Psoas muscle (tissue), 8 donors: ENCODE measurements around the gene TMED9. TPM values are rescaled to one million over a fixed set of nuclear protein-coding genes. Genes with fewer than 3 reads are reported as not detected.

Source experiments
- ATAC-seq, 4 donors: fragments of 200-7000 bp; cut with Tn5 transposase; one replicate each; pipeline ENCODE4 v1.9.1; 2020; ENCODE audit warnings: moderate library complexity in 3 of 4, mild to moderate bottlenecking in 2 of 4
- DNase-seq, 2 donors: peaks; one replicate each; pipeline ENCODE4 v3.0.0-alpha.2; 2020
- H3K27ac ChIP-seq: fragments of 200-600 bp; one replicate; pipeline ENCODE4 v1.8.0; 2022
- H3K27me3 ChIP-seq, 3 donors: fragments of 200-600 bp in 1 of 3; one replicate each; pipeline versions ENCODE4 v1.6.1 to v1.8.0; 2013 to 2022; ENCODE audit warnings: low read length in 2 of 3, mild to moderate bottlenecking in 2 of 3, moderate library complexity in 1 of 3; ENCODE audit not compliant: insufficient read depth in 3 of 3
- H3K36me3 ChIP-seq, 2 donors: fragments of 200-600 bp in 1 of 2; one replicate each; pipeline versions ENCODE4 v1.6.1 to v1.8.0; 2013 to 2022; ENCODE audit warnings: low read depth in 1 of 2, mild to moderate bottlenecking in 1 of 2, moderate library complexity in 1 of 2; ENCODE audit not compliant: insufficient read depth in 1 of 2
- H3K4me1 ChIP-seq: fragments of 200-600 bp; one replicate; pipeline ENCODE4 v1.8.0; 2022
- H3K4me3 ChIP-seq: fragments of 200-600 bp; one replicate; pipeline ENCODE4 v1.8.0; 2022; ENCODE audit warnings: mild to moderate bottlenecking
- H3K9me3 ChIP-seq: fragments of 200-600 bp; one replicate; pipeline ENCODE4 v1.8.0; 2022
- WGBS, 3 donors: extraction: QIAGEN DNeasy Blood & Tissue Kit; methylation state at CpG; one replicate each; pipeline versions ENCODE4 v1.1.6 to v1.1.7; 2013; 5-methylcytosine and 5-hydroxymethylcytosine counted together
- intact Hi-C, 2 donors: fragments of 100-400 bp; cut with DNase I; formaldehyde crosslinking; loops; one replicate each; pipeline versions ENCODE4 v1.11.0 to v1.14.2; 2022
- polyA plus RNA-seq, 3 donors: library from polyadenylated mRNA; stranded (reverse); fragments of 200-250 nt; gene quantifications; one replicate each; pipeline ENCODE4 v1.2.3, GENCODE V29; 2013
- total RNA-seq, 4 donors: library from RNA; stranded (reverse); fragmentation: NEBNext Ultra II Directional in 2 of 4; extraction: Animal tissue kit (Norgen Biotek cat#: 25700) in 2 of 4; gene quantifications; one replicate each; pipeline versions ENCODE4 v1.2.1 to v1.2.4, GENCODE V29; 2021 to 2023
- TF ChIP-seq, protein P1 (sequence below): fragments of 200-600 bp; IDR thresholded peaks from one replicate; pipeline ENCODE4 v1.8.0; 2022; ENCODE audit warnings: antibody characterized with exemption
- donor health status: healthy with polysubstance abuse.
- donor health status: DM: no; HTN: no; CAD: no; lungs with moderate emphysema.
- donor health status: Bipolar disorder and iron deficiency.
- donor health status: healthy.
- donor health status: DM: yes; HTN: yes; CAD: no.
- donor health status: DM: no; HTN: no; CAD: no.
- donor health status: DM: no; HTN: no; CAD: no.
- donor health status: DM: yes; HTN: yes; CAD: no.

TMED9 gene
- total and polyA plus RNA-seq, 7 donors = 47.5 to 185 (median 71.9) TPM

- ATAC-seq = no peak
- DNase-seq = no peak
- peaks cover 11% of the 10 kb centered on the region for H3K4me1 ChIP-seq
- peak overlapping the region; percentile 93 for H3K4me3 ChIP-seq
- no peaks in the 10 kb centered on the region for H3K9me3 ChIP-seq
- H3K27me3 ChIP-seq = no peaks in the 10 kb centered on the region
- intact Hi-C loops = no loop called here
- 79 to 88% (median 82%) methylated on average over 13 of the region's 13 CpGs for WGBS, 3 donors
- TF ChIP-seq, protein P1, sequence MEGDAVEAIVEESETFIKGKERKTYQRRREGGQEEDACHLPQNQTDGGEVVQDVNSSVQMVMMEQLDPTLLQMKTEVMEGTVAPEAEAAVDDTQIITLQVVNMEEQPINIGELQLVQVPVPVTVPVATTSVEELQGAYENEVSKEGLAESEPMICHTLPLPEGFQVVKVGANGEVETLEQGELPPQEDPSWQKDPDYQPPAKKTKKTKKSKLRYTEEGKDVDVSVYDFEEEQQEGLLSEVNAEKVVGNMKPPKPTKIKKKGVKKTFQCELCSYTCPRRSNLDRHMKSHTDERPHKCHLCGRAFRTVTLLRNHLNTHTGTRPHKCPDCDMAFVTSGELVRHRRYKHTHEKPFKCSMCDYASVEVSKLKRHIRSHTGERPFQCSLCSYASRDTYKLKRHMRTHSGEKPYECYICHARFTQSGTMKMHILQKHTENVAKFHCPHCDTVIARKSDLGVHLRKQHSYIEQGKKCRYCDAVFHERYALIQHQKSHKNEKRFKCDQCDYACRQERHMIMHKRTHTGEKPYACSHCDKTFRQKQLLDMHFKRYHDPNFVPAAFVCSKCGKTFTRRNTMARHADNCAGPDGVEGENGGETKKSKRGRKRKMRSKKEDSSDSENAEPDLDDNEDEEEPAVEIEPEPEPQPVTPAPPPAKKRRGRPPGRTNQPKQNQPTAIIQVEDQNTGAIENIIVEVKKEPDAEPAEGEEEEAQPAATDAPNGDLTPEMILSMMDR = peak; percentile 5
- H3K36me3 ChIP-seq = peaks cover 0 to 4% of the 10 kb centered on the region in 2 donors
- H3K27ac ChIP-seq = no peak overlapping the region
Measured at GRCh38 chr5:177601577-177602457, 9.8 kb downstream of the TMED9 start.

- TF ChIP-seq, protein P1 = no peak
- 78 to 92% (median 91%) methylated on average over 4 of the region's 4 CpGs for WGBS, 3 donors
- no peak overlapping the region for H3K27ac ChIP-seq
- no peak overlapping the region for H3K4me3 ChIP-seq
- no peaks in the 10 kb centered on the region for H3K9me3 ChIP-seq
- no peaks in the 10 kb centered on the region for H3K27me3 ChIP-seq
- peaks cover 11% of the 10 kb centered on the region for H3K4me1 ChIP-seq
- intact Hi-C loops = no loop called here
- no peak for ATAC-seq
- DNase-seq = no peak
- peaks cover 0 to 3% of the 10 kb centered on the region in 2 donors for H3K36me3 ChIP-seq
Measured at GRCh38 chr5:177602458-177602830, 10.4 kb downstream of the TMED9 start.

DNA sequence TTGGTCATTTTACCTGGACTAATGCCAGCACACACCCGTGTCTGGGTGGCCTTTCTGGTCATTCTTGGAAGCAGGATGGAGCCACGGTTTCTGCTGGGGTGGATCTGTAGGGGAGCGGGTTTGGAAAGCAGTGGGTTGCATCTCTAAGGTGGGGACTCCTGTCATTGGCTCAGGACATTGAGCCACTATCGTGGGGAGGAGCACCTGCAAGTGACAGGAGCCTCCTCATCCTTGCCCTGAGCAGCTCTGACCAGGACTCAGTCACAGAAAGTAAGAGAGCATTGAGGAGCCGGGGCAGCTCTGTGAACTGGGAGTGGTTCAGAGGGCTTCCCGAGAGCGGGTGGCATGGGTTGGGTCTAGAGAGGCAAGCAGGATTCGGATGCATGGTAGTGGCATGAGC is 11.6 kb downstream of the TMED9 start:
- H3K4me1 ChIP-seq = peaks cover 16% of the 10 kb centered on the region
- DNase-seq (no peak), ATAC-seq (no peak)
- H3K27me3 ChIP-seq = no peaks in the 10 kb centered on the region
- intact Hi-C loops = no loop called here
- H3K36me3 ChIP-seq = peaks cover 0 to 3% of the 10 kb centered on the region in 2 donors
- H3K4me3 ChIP-seq = no peak overlapping the region
- WGBS, 3 donors = 73 to 81% (median 79%) methylated on average over 8 of the region's 8 CpGs
- TF ChIP-seq, protein P1 = no peak
- H3K27ac ChIP-seq = no peak overlapping the region
- no peaks in the 10 kb centered on the region for H3K9me3 ChIP-seq

- no peaks in the 10 kb centered on the region for H3K9me3 ChIP-seq
- no peaks in the 10 kb centered on the region for H3K27me3 ChIP-seq
- DNase-seq = no peak
- intact Hi-C loops = no loop called here
- TF ChIP-seq, protein P1 = no peak
- H3K4me3 ChIP-seq = no peak overlapping the region
- H3K36me3 ChIP-seq = peaks cover 0 to 3% of the 10 kb centered on the region in 2 donors
- no peak for ATAC-seq
- peaks cover 16% of the 10 kb centered on the region for H3K4me1 ChIP-seq
- no peak overlapping the region for H3K27ac ChIP-seq
- 82 to 87% (median 84%) methylated on average over 27 of the region's 27 CpGs for WGBS, 3 donors
Measured at GRCh38 chr5:177604116-177604521, 12.1 kb downstream of the TMED9 start.
